ENCODE data around the gene DLG2.

DNA sequence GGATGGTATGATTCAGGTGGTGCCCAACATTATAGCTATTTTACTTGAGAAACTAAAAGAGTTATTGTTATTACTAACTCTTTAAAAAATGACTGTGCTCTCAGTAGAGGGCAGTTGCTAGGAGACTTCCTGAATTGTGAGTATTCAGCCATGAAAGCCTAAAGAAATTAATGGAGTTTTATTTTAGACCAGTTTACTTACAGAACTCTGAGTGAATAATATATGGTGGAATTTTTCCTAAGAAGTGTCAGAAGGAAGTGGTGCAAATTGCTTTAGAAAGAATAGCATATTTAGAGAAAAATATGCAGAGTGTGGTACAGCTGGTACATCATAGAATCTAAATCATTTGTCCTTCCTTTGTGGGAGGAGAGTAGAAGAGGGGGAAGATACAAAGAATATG, 1651.1 kb downstream of the DLG2 start:
- TF ChIP-seq, protein P1, sequence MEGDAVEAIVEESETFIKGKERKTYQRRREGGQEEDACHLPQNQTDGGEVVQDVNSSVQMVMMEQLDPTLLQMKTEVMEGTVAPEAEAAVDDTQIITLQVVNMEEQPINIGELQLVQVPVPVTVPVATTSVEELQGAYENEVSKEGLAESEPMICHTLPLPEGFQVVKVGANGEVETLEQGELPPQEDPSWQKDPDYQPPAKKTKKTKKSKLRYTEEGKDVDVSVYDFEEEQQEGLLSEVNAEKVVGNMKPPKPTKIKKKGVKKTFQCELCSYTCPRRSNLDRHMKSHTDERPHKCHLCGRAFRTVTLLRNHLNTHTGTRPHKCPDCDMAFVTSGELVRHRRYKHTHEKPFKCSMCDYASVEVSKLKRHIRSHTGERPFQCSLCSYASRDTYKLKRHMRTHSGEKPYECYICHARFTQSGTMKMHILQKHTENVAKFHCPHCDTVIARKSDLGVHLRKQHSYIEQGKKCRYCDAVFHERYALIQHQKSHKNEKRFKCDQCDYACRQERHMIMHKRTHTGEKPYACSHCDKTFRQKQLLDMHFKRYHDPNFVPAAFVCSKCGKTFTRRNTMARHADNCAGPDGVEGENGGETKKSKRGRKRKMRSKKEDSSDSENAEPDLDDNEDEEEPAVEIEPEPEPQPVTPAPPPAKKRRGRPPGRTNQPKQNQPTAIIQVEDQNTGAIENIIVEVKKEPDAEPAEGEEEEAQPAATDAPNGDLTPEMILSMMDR (IDR thresholded peaks at IDR 0.05; ENCODE audit: control extremely low read depth in 1 of 3, insufficient read depth in 1 of 3, low read depth in 1 of 3, low read length in 3 of 3): no peak
- TF ChIP-seq JUND (IDR thresholded peaks at IDR 0.05; ENCODE audit: low read length) (no peak), TCF12 (IDR thresholded peaks at IDR 0.05; ENCODE audit: low read depth, low read length) (no peak), SP2 (IDR thresholded peaks at IDR 0.05; ENCODE audit: low read length) (no peak), TAF1 (IDR thresholded peaks at IDR 0.05; ENCODE audit: low read depth, low read length) (no peak), POLR2A (IDR thresholded peaks at IDR 0.05; ENCODE audit: control extremely low read depth in 1 of 2, low read depth in 2 of 2, low read length in 2 of 2) (no peak), JUN (IDR thresholded peaks at IDR 0.05; ENCODE audit: low read depth, low read length) (no peak), TBP (IDR thresholded peaks at IDR 0.05; ENCODE audit: low read depth, low read length) (no peak)
- TF ChIP-seq, protein P2, sequence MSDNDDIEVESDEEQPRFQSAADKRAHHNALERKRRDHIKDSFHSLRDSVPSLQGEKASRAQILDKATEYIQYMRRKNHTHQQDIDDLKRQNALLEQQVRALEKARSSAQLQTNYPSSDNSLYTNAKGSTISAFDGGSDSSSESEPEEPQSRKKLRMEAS (IDR thresholded peaks at IDR 0.05): no peak
